ENCODE results near the gene NUP210L.

The NUP210L gene

GRCh38 chr1:154182344-154183045 is 27.6 kb upstream of the NUP210L start:
- POLR2A ChIA-PET: interaction anchor here (0.7 to 3.9 kb wide), 9 partner anchors 8 to 508 kb away, joined by 3 to 21 read pairs (median 3); partner anchors contain the start of genes RPS27, TPM3 and UBAP2L
- H3K36me3 ChIP-seq (ENCODE audit: control insufficient read depth in 2 of 2, insufficient read depth in 1 of 2, low read length in 2 of 2): peaks cover 0 to 26% of the 10 kb centered on the region in 2 experiments; a peak in 1 of 3 replicates
- peak overlapping the region; percentile 78 for H3K27ac ChIP-seq (ENCODE audit: extremely low read depth, low read depth, low read length)
- CTCF ChIA-PET: no interaction called here
- peaks cover 31% of the 10 kb centered on the region for H3K4me1 ChIP-seq (ENCODE audit: control insufficient read depth, insufficient read depth, low read length)
- H3K9me3 ChIP-seq (ENCODE audit: control insufficient read depth, insufficient read depth, low read depth, low read length): no peaks in the 10 kb centered on the region
- H3K4me3 ChIP-seq (ENCODE audit: low read depth, low read length): peak overlapping the region; percentile 96
- TF ChIP-seq ZNF362 (tag by site-specific recombination; IDR thresholded peaks at IDR 0.05) (0 out of 2 replicates have a peak, but pooled peaks have one; percentile 62), ZNF596 (tag by site-specific recombination; IDR thresholded peaks at IDR 0.05) (no peak), ZNF629 (tag by site-specific recombination; IDR thresholded peaks at IDR 0.05) (no peak), YY2 (tag by site-specific recombination; IDR thresholded peaks at IDR 0.05) (0 out of 2 replicates have a peak, but pooled peaks have one; percentile 41), GLI4 (tag by site-specific recombination; IDR thresholded peaks at IDR 0.05) (peak; percentile 72; the same call in 1 of the 2 replicates), KLF9 (tag by site-specific recombination; IDR thresholded peaks at IDR 0.05; ENCODE audit: low read depth) (no peak; the same call in 1 of the 2 replicates), PRDM2 (tag by site-specific recombination; IDR thresholded peaks at IDR 0.05; ENCODE audit: borderline replicate concordance) (peak; percentile 34; the same call in 1 of the 2 replicates), ZNF645 (tag by site-specific recombination; IDR thresholded peaks at IDR 0.05) (peak; percentile 21; the same call in 1 of the 2 replicates), IKZF3 (tag by site-specific recombination; IDR thresholded peaks at IDR 0.05) (peak; percentile 42; the same call in 1 of the 2 replicates), ZNF24 (tag by site-specific recombination; IDR thresholded peaks at IDR 0.05) (0 out of 2 replicates have a peak, but pooled peaks have one; percentile 34), GFI1B (tag by site-specific recombination; IDR thresholded peaks at IDR 0.05) (no peak), SP3 (tag by site-specific recombination; IDR thresholded peaks at IDR 0.05) (peak; percentile 56), ZSCAN16 (tag by site-specific recombination; IDR thresholded peaks at IDR 0.05) (no peak), ZSCAN30 (tag by site-specific recombination; IDR thresholded peaks at IDR 0.05) (peak; percentile 32; the same call in 1 of the 2 replicates), CTCF (tag by site-specific recombination; IDR thresholded peaks at IDR 0.05) (peak; percentile 78), ZNF239 (tag by site-specific recombination; IDR thresholded peaks at IDR 0.05) (peak; percentile 78; the same call in 1 of the 2 replicates), KLF1 (tag by site-specific recombination; IDR thresholded peaks at IDR 0.05) (peak; percentile 49; the same call in 1 of the 2 replicates), ZNF391 (tag by site-specific recombination; IDR thresholded peaks at IDR 0.05; ENCODE audit: borderline replicate concordance, low read depth) (peak; percentile 73; the same call in 1 of the 2 replicates), ZNF335 (tag by site-specific recombination; conservative IDR thresholded peaks at IDR 0.05) (peak; percentile 72), ZNF341 (tag by site-specific recombination; IDR thresholded peaks at IDR 0.05; ENCODE audit: low read depth) (peak; percentile 78), REPIN1 (tag by site-specific recombination; IDR thresholded peaks at IDR 0.05; ENCODE audit: low read depth) (0 out of 2 replicates have a peak, but pooled peaks have one; percentile 25), SP2 (tag by site-specific recombination; IDR thresholded peaks at IDR 0.05) (peak; percentile 89), KLF16 (tag by site-specific recombination; IDR thresholded peaks at IDR 0.05) (no peak), PATZ1 (tag by site-specific recombination; IDR thresholded peaks at IDR 0.05) (peak; percentile 65), ZNF423 (tag by site-specific recombination; IDR thresholded peaks at IDR 0.05) (0 out of 2 replicates have a peak, but pooled peaks have one; percentile 3)
